RWPE2 (cell line): Measurements from ENCODE around the gene SOCS2.

ENCODE experiments used
- ATAC-seq: fragments of 200-7000 bp; cut with Tn5 transposase; 3 replicates; pipeline ENCODE4 v1.9.1; 2021; ENCODE audit warnings: low read depth
- DNase-seq: peaks from one replicate; pipeline ENCODE4 v3.0.0-alpha.2; 2020; ENCODE audit warnings: low spot score
- H3K27ac ChIP-seq: fragments of 450-650 bp; 2 replicates; pipeline ENCODE4 v1.5.1; 2017; ENCODE audit warnings: mild to moderate bottlenecking; ENCODE audit not compliant: poor library complexity, severe bottlenecking
- H3K27me3 ChIP-seq: fragments of 250-450 bp; sonication (Bioruptor Pico); 2 replicates; pipeline ENCODE4 v1.5.1; 2021; ENCODE audit warnings: mild to moderate bottlenecking, moderate library complexity; ENCODE audit not compliant: insufficient read depth, poor library complexity, severe bottlenecking
- H3K36me3 ChIP-seq: fragments of 250-450 bp; sonication (Bioruptor Pico); 2 replicates; pipeline ENCODE4 v1.5.1; 2020; ENCODE audit warnings: low read depth, mild to moderate bottlenecking, moderate library complexity
- H3K4me1 ChIP-seq: fragments of 250-450 bp; sonication (Bioruptor Pico); 2 replicates; pipeline ENCODE4 v1.5.1; 2021; ENCODE audit warnings: mild to moderate bottlenecking, moderate library complexity; ENCODE audit not compliant: insufficient read depth, poor library complexity, severe bottlenecking
- H3K4me3 ChIP-seq: fragments of 250-450 bp; sonication (Bioruptor Pico); 2 replicates; pipeline ENCODE4 v1.5.1; 2021; ENCODE audit warnings: mild to moderate bottlenecking, moderate library complexity; ENCODE audit not compliant: severe bottlenecking
- H3K9me3 ChIP-seq: fragments of 250-450 bp; sonication (Bioruptor Pico); 2 replicates; pipeline ENCODE4 v1.5.1; 2021; ENCODE audit warnings: mild to moderate bottlenecking, moderate library complexity; ENCODE audit not compliant: severe bottlenecking
- CTCF ChIP-seq: fragments of 450-650 bp; IDR thresholded peaks from one replicate; pipeline ENCODE4 v1.5.1; 2017; ENCODE audit warnings: mild to moderate bottlenecking, moderate library complexity; ENCODE audit not compliant: poor library complexity, severe bottlenecking

SOCS2 gene

GRCh38 chr12:93597608-93598007 is 25.1 kb downstream of the SOCS2 start:
- H3K36me3 ChIP-seq = no peaks in the 10 kb centered on the region
- H3K27ac ChIP-seq = no peak overlapping the region
- H3K9me3 ChIP-seq = no peaks in the 10 kb centered on the region
- no peak for TF ChIP-seq CTCF
- no peaks in the 10 kb centered on the region for H3K4me1 ChIP-seq
- no peak for ATAC-seq
- no peak overlapping the region for H3K4me3 ChIP-seq
- H3K27me3 ChIP-seq = no peaks in the 10 kb centered on the region
- no peak for DNase-seq

DNA sequence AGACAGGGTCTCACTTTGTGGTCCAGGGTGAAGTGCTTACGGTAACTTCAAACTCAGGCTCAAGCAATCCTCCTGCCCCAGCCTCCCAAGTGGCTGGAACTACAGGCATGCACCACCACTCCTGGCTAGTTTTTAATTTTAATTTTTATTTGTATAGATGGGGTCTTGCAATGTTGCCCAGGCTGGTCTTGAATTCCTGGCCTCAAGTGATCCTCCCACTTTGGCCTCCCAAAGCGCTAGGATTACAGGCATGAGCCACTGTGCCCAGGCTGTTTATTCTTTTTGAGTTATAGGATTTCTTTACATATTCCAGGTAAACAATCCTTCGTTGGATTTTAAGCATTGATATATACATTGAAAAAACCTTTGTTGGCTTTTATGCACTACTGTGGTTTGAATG is 26.7 kb downstream of the SOCS2 start:
- no peaks in the 10 kb centered on the region for H3K9me3 ChIP-seq
- no peaks in the 10 kb centered on the region for H3K4me1 ChIP-seq
- no peaks in the 10 kb centered on the region for H3K27me3 ChIP-seq
- H3K36me3 ChIP-seq = no peaks in the 10 kb centered on the region
- DNase-seq (no peak), ATAC-seq (no peak)
- no peak for TF ChIP-seq CTCF
- no peak overlapping the region for H3K4me3 ChIP-seq
- no peak overlapping the region for H3K27ac ChIP-seq

- Histone ChIP-seq H3K27me3 (no peaks in the 10 kb centered on the region), H3K9me3 (no peaks in the 10 kb centered on the region), H3K27ac (no peak overlapping the region), H3K4me1 (no peaks in the 10 kb centered on the region), H3K36me3 (no peaks in the 10 kb centered on the region), H3K4me3 (no peak overlapping the region)
- TF ChIP-seq CTCF = no peak
- ATAC-seq = no peak
- DNase-seq = no peak
Observed at GRCh38 chr12:93601591-93601990, 29.1 kb downstream of the SOCS2 start.

GRCh38 chr12:93602897-93603668 is 30.6 kb downstream of the SOCS2 start:
- Histone ChIP-seq H3K9me3 (no peaks in the 10 kb centered on the region), H3K36me3 (no peaks in the 10 kb centered on the region), H3K27ac (no peak overlapping the region), H3K4me1 (no peaks in the 10 kb centered on the region), H3K27me3 (no peaks in the 10 kb centered on the region), H3K4me3 (no peak overlapping the region)
- DNase-seq (no peak), ATAC-seq (no peak)
- no peak for TF ChIP-seq CTCF

GRCh38 chr12:93603762-93604161 is 31.3 kb downstream of the SOCS2 start:
- Histone ChIP-seq H3K4me1 (no peaks in the 10 kb centered on the region), H3K4me3 (no peak overlapping the region), H3K9me3 (no peaks in the 10 kb centered on the region), H3K27ac (no peak overlapping the region), H3K36me3 (no peaks in the 10 kb centered on the region), H3K27me3 (no peaks in the 10 kb centered on the region)
- no peak for ATAC-seq
- TF ChIP-seq CTCF = no peak
- no peak for DNase-seq
